GM18511 (cell line): ENCODE results near the gene AAGAB.

Experiments used
- ATAC-seq: cut with Tn5 transposase; IDR thresholded peaks from one replicate; pipeline ENCODE4 v1.9.1; 2021; ENCODE audit warnings: mild to moderate bottlenecking, moderate library complexity; ENCODE audit not compliant: unreplicated experiment

AAGAB gene

GRCh38 chr15:67174864-67175573 lies 79.4 kb downstream of the AAGAB start:
- ATAC-seq: no peak

- no peak for ATAC-seq
Measured at GRCh38 chr15:67174446-67174845, 80.0 kb downstream of the AAGAB start.

- ATAC-seq: no peak
Measured at GRCh38 chr15:67173786-67174185, 80.7 kb downstream of the AAGAB start.

- ATAC-seq: no peak
Measured at GRCh38 chr15:67173005-67173404, 81.5 kb downstream of the AAGAB start.

GRCh38 chr15:67172172-67172571 lies 82.3 kb downstream of the AAGAB start:
- ATAC-seq: no peak

- no peak for ATAC-seq
Measured at GRCh38 chr15:67171471-67171870, 83.0 kb downstream of the AAGAB start.

GRCh38 chr15:67170143-67170925 lies 84.1 kb downstream of the AAGAB start:
- no peak for ATAC-seq

GRCh38 chr15:67168694-67169093 lies 85.8 kb downstream of the AAGAB start:
- ATAC-seq: no peak

- no peak for ATAC-seq
Measured at GRCh38 chr15:67167091-67167490, 87.4 kb downstream of the AAGAB start.

GRCh38 chr15:67166280-67167009 lies 88.0 kb downstream of the AAGAB start:
- no peak for ATAC-seq

- no peak for ATAC-seq
Measured at GRCh38 chr15:67165254-67166253, 88.9 kb downstream of the AAGAB start.

- no peak for ATAC-seq
Measured at GRCh38 chr15:67164811-67165253, 89.6 kb downstream of the AAGAB start.

- ATAC-seq: no peak
Measured at GRCh38 chr15:67164401-67164791, 90.1 kb downstream of the AAGAB start.

- ATAC-seq: no peak
Measured at GRCh38 chr15:67163180-67163579, 91.3 kb downstream of the AAGAB start.

GRCh38 chr15:67161881-67162280 lies 92.6 kb downstream of the AAGAB start:
- no peak for ATAC-seq

GRCh38 chr15:67161412-67161811 lies 93.0 kb downstream of the AAGAB start:
- no peak for ATAC-seq

- no peak for ATAC-seq
Measured at GRCh38 chr15:67158367-67158766, 96.1 kb downstream of the AAGAB start.

GRCh38 chr15:67157521-67158252 lies 96.8 kb downstream of the AAGAB start:
- no peak for ATAC-seq

GRCh38 chr15:67156834-67157233 lies 97.6 kb downstream of the AAGAB start:
- no peak for ATAC-seq

- ATAC-seq: no peak
Measured at GRCh38 chr15:67156426-67156825, 98.0 kb downstream of the AAGAB start.
